Thyroid gland (tissue), 4 donors: ENCODE data around the gene LRP1. TPM values are rescaled to one million over a fixed set of nuclear protein-coding genes. Genes with fewer than 3 reads are reported as not detected.

Experiments
- DNase-seq, 2 donors: peaks; one replicate each; pipeline ENCODE4 v3.0.0-alpha.2; 2019
- H3K27ac ChIP-seq, 3 donors: fragments of 200-600 bp; sonication (generic); 1 replicate in 2 of 3; 2 replicates in 1 of 3; pipeline ENCODE4 v1.5.1; 2016 to 2019; ENCODE audit warnings: mild to moderate bottlenecking in 1 of 3, moderate library complexity in 1 of 3
- H3K27me3 ChIP-seq: fragments of 200-600 bp; sonication (generic); one replicate; pipeline ENCODE4 v1.5.1; 2019
- H3K36me3 ChIP-seq, 2 donors: fragments of 200-600 bp; sonication (generic); one replicate each; pipeline ENCODE4 v1.5.1; 2016 to 2019
- H3K4me1 ChIP-seq, 2 donors: fragments of 200-600 bp; sonication (generic); one replicate each; pipeline ENCODE4 v1.5.1; 2017 to 2019
- H3K4me3 ChIP-seq, 3 donors: fragments of 200-600 bp; sonication (generic); replicated peaks in 1 of 3; 1 replicate in 2 of 3; 2 replicates in 1 of 3; pipeline ENCODE4 v1.5.1; 2016; ENCODE audit warnings: mild to moderate bottlenecking in 1 of 3
- H3K9me3 ChIP-seq: fragments of 200-600 bp; sonication (generic); one replicate; pipeline ENCODE4 v1.5.1; 2017
- CTCF ChIP-seq, 6 experiments: fragments of 200-600 bp in 3 of 6; fragments of 450-650 bp in 3 of 6; sonication (generic) in 3 of 6; IDR thresholded peaks; one replicate each; pipeline ENCODE4 v1.5.1; 2016 to 2019; ENCODE audit warnings: antibody characterized with exemption in 6 of 6, mild to moderate bottlenecking in 2 of 6, inconsistent platforms in 1 of 6, moderate library complexity in 1 of 6
- POLR2A ChIP-seq, 2 donors: fragments of 450-650 bp; IDR thresholded peaks; one replicate each; pipeline ENCODE4 v1.6.1; 2017; ENCODE audit warnings: antibody characterized with exemption in 2 of 2, mild to moderate bottlenecking in 2 of 2, moderate library complexity in 1 of 2
- WGBS, 2 donors: methylation state at CpG; one replicate each; pipeline ENCODE4 v1.1.5; 2017; 5-methylcytosine and 5-hydroxymethylcytosine counted together
- intact Hi-C: fragments of 100-400 bp; cut with DNase I; formaldehyde crosslinking; loops from one replicate; pipeline ENCODE4 v1.15.1; 2023
- total RNA-seq, 4 donors: library from RNA; depleted of rRNA; stranded (reverse); fragments of >200 nt; gene quantifications; one replicate each; pipeline ENCODE4 v1.2.3, GENCODE V29; 2016

The LRP1 gene
- total RNA-seq, 4 donors from 2014 or later = 98.5 to 161 (median 118) TPM

GRCh38 chr12:57213763-57214397 is 85.6 kb downstream of the LRP1 start:
- Histone ChIP-seq H3K4me3 (no peak overlapping the region), H3K36me3 (no peaks in the 10 kb centered on the region), H3K4me1 (peaks cover 8 to 30% of the 10 kb centered on the region in 2 donors), H3K9me3 (no peaks in the 10 kb centered on the region), H3K27me3 (peaks cover 6% of the 10 kb centered on the region), H3K27ac (no peak overlapping the region)
- intact Hi-C loops = loop anchor here (2.0 kb wide), 1 partner anchor 31 kb away; no protein-coding TSS in a partner anchor
- DNase-seq = no peak
- 42 to 62% methylated on average over 4 of the region's 4 CpGs for WGBS, 2 donors
- TF ChIP-seq POLR2A (IDR thresholded peaks at IDR 0.05) (no peak), CTCF (IDR thresholded peaks at IDR 0.05) (no peak)

- Histone ChIP-seq H3K9me3 (no peaks in the 10 kb centered on the region), H3K27ac (no peak overlapping the region), H3K4me3 (no peak overlapping the region), H3K27me3 (peaks cover 6% of the 10 kb centered on the region), H3K36me3 (no peaks in the 10 kb centered on the region), H3K4me1 (peaks cover 8 to 30% of the 10 kb centered on the region in 2 donors)
- 1 to 2% methylated on average over 12 to 14 of the region's 14 CpGs for WGBS, 2 donors
- no peak for TF ChIP-seq POLR2A (IDR thresholded peaks at IDR 0.05)
- peak in 5 of 6 experiments; percentile 30 to 73 (median 51) for TF ChIP-seq CTCF (IDR thresholded peaks at IDR 0.05)
- intact Hi-C loops = loop anchor here (2.0 kb wide), 1 partner anchor 30 kb away; no protein-coding TSS in a partner anchor
- peak; percentile 50 to 56 for DNase-seq
These were observed 86.1 kb downstream of the LRP1 start for GRCh38 chr12:57214398-57214781.

- Histone ChIP-seq H3K4me1 (peaks cover 8 to 30% of the 10 kb centered on the region in 2 donors), H3K27ac (no peak overlapping the region), H3K4me3 (no peak overlapping the region), H3K9me3 (no peaks in the 10 kb centered on the region), H3K27me3 (peaks cover 6% of the 10 kb centered on the region), H3K36me3 (no peaks in the 10 kb centered on the region)
- intact Hi-C loops = loop anchor here (2.0 kb wide), 1 partner anchor 30 kb away; no protein-coding TSS in a partner anchor
- no peak for TF ChIP-seq POLR2A (IDR thresholded peaks at IDR 0.05)
- no peak for TF ChIP-seq CTCF (IDR thresholded peaks at IDR 0.05)
- DNase-seq = no peak
- 24 to 32% methylated on average over 9 to 11 of the region's 11 CpGs for WGBS, 2 donors
These were observed 86.8 kb downstream of the LRP1 start for GRCh38 chr12:57215065-57215464.

- intact Hi-C loops = loop anchor here (2.0 kb wide), 1 partner anchor 29 kb away; no protein-coding TSS in a partner anchor
- peak in 1 of 2 donors; percentile 10 for DNase-seq
- H3K4me3 ChIP-seq = no peak overlapping the region
- no peak for TF ChIP-seq CTCF (IDR thresholded peaks at IDR 0.05)
- TF ChIP-seq POLR2A (IDR thresholded peaks at IDR 0.05) = no peak
- H3K9me3 ChIP-seq = no peaks in the 10 kb centered on the region
- peaks cover 8 to 30% of the 10 kb centered on the region in 2 donors for H3K4me1 ChIP-seq
- no peak overlapping the region for H3K27ac ChIP-seq
- WGBS, 2 donors = 15 to 17% methylated on average over 7 of the region's 7 CpGs
- no peaks in the 10 kb centered on the region for H3K36me3 ChIP-seq
- H3K27me3 ChIP-seq = peaks cover 7% of the 10 kb centered on the region
These were observed 87.4 kb downstream of the LRP1 start for GRCh38 chr12:57215668-57216013.
